Measurements from ENCODE around the gene C1orf94. TPM values are rescaled to one million over a fixed set of nuclear protein-coding genes. Genes with fewer than 3 reads are reported as not detected.

Gene C1orf94
- polyA plus RNA-seq, 1 donor from 2014 or later = not detected

GRCh38 chr1:34155860-34156259 is 20.8 kb upstream of the C1orf94 start:
- Histone ChIP-seq H3F3A (ENCODE audit: insufficient read depth, low read length, poor library complexity, severe bottlenecking) (no peaks in the 10 kb centered on the region), H3K79me2 (replicated peaks; ENCODE audit: insufficient read depth, low read length) (no peaks in the 10 kb centered on the region), H3K9me3 (ENCODE audit: low read length) (no peaks in the 10 kb centered on the region), H3K36me3 (ENCODE audit: insufficient read depth, low read length) (peaks cover 5% of the 10 kb centered on the region), H3K9me2 (ENCODE audit: insufficient read depth, low read length) (no peaks in the 10 kb centered on the region), H3K27ac (ENCODE audit: low read length) (no peak overlapping the region), H4K20me1 (ENCODE audit: insufficient read depth) (no peaks in the 10 kb centered on the region), H3K27me3 (ENCODE audit: insufficient read depth, low read depth, low read length) (no peaks in the 10 kb centered on the region), H2AFZ (ENCODE audit: low read depth, low read length) (no peak overlapping the region), H3K9ac (ENCODE audit: low read length) (no peak overlapping the region), H3K4me3 (ENCODE audit: low read length) (no peak overlapping the region), H3K4me2 (ENCODE audit: low read length) (no peak overlapping the region)
- TF ChIP-seq EP300 (conservative IDR thresholded peaks at IDR 0.05; ENCODE audit: poor library complexity, severe bottlenecking) (no peak), REST (IDR thresholded peaks at IDR 0.05; ENCODE audit: borderline replicate concordance) (no peak), RAD21 (conservative IDR thresholded peaks at IDR 0.05) (no peak), TAF1 (IDR thresholded peaks at IDR 0.05; ENCODE audit: low read depth) (no peak), SMC3 (conservative IDR thresholded peaks at IDR 0.05; ENCODE audit: poor library complexity) (no peak), POLR2AphosphoS5 (IDR thresholded peaks at IDR 0.05) (no peak), MXI1 (conservative IDR thresholded peaks at IDR 0.05; ENCODE audit: poor library complexity, severe bottlenecking) (no peak)

GRCh38 chr1:34156739-34157138 is 20.0 kb upstream of the C1orf94 start:
- no peak overlapping the region for H3K4me3 ChIP-seq (ENCODE audit: low read length)
- H3K27me3 ChIP-seq (ENCODE audit: insufficient read depth, low read depth, low read length) = peaks cover 5% of the 10 kb centered on the region
- no peaks in the 10 kb centered on the region for H3K79me2 ChIP-seq (replicated peaks; ENCODE audit: insufficient read depth, low read length)
- no peaks in the 10 kb centered on the region for H3F3A ChIP-seq (ENCODE audit: insufficient read depth, low read length, poor library complexity, severe bottlenecking)
- H3K27ac ChIP-seq (ENCODE audit: low read length) = no peak overlapping the region
- no peak for TF ChIP-seq SMC3 (conservative IDR thresholded peaks at IDR 0.05; ENCODE audit: poor library complexity)
- TF ChIP-seq RAD21 (conservative IDR thresholded peaks at IDR 0.05) = no peak
- no peak for TF ChIP-seq MXI1 (conservative IDR thresholded peaks at IDR 0.05; ENCODE audit: poor library complexity, severe bottlenecking)
- TF ChIP-seq REST (IDR thresholded peaks at IDR 0.05; ENCODE audit: borderline replicate concordance) = no peak
- no peak for TF ChIP-seq EP300 (conservative IDR thresholded peaks at IDR 0.05; ENCODE audit: poor library complexity, severe bottlenecking)
- TF ChIP-seq EZH2 (IDR thresholded peaks at IDR 0.05; ENCODE audit: borderline replicate concordance, insufficient read depth, low read length, poor library complexity, severe bottlenecking) = no peak
- no peak for TF ChIP-seq CTCF (IDR thresholded peaks at IDR 0.05; ENCODE audit: poor library complexity, severe bottlenecking)
- no peak for TF ChIP-seq TAF1 (IDR thresholded peaks at IDR 0.05; ENCODE audit: low read depth)
- no peak for TF ChIP-seq POLR2AphosphoS5 (IDR thresholded peaks at IDR 0.05)
- H3K9me3 ChIP-seq (ENCODE audit: low read length) = no peaks in the 10 kb centered on the region
- no peak overlapping the region for H3K9ac ChIP-seq (ENCODE audit: low read length)
- no peaks in the 10 kb centered on the region for H4K20me1 ChIP-seq (ENCODE audit: insufficient read depth)
- no peaks in the 10 kb centered on the region for H3K9me2 ChIP-seq (ENCODE audit: insufficient read depth, low read length)
- peaks cover 5% of the 10 kb centered on the region for H3K36me3 ChIP-seq (ENCODE audit: insufficient read depth, low read length)
- no peak overlapping the region for H3K4me2 ChIP-seq (ENCODE audit: low read length)
- H2AFZ ChIP-seq (ENCODE audit: low read depth, low read length) = no peak overlapping the region

All from neural cell (in vitro differentiated cells).